ENCODE measurements around the gene KRTAP10-9.
"Not testable (repeated sequence)": the region's sequence is repeated elsewhere in the genome, so short reads cannot be mapped to it uniquely, and the experiment has no call there.

The KRTAP10-9 gene

DNA sequence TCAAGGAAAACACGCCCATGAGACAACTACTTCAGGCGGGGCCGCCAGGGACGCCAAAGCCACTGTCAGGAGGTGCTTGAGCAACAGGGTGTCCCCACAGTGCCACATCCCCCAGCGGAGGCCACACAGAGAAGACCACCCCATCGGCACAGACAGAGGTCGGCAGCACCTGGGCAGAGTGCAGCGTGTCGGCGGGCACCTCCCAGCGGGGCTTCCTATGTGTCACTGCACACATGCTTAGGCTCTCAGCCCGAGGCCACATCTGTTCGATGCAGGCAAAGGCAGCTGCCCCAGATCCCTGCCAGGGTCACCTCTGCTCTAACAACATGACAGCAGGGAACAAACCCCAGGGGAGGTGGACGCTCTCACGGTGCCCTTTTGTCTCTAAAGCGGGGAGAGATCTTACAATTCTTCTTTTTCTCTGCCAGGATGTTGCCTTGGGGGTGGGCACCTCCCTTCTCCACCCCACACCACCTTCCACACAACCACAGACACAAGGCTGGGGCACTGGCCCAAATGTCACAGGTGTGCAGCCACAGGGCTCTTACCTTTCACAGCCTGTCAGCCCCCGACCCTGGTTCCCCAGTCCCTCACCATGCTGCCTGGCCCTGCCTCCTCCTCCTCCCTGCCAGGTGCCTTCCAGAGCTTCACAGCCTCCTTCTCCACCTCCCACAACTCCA, 10.8 kb upstream of the KRTAP10-9 start:
- DNase-seq = no peak

GRCh38 chr21:44616591-44616926, 10.3 kb upstream of the KRTAP10-9 start:
- DNase-seq = no peak

- DNase-seq = no peak
These were observed 9.8 kb upstream of the KRTAP10-9 start for GRCh38 chr21:44617071-44617501.

DNA sequence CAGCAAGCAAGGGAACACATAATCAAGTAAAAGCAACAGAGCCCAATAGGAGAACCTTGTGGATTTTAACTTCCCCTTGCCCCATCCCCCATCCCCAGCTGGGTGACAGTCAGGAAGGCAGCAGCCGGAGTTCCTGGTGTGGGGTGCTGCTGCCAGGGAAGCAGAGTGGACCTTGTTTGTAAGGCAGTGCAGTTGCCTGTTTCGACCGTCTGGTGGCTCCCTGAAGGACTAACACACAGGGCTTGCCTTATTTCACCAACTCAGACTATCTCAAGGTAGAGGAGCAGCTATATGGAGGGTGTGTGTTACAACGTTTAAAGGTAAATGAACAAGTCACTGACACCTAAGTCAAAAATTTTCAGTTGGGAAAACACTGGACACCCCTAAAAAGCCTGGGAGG, 8.4 kb upstream of the KRTAP10-9 start:
- no peak for DNase-seq

- DNase-seq = peak; percentile 50
These were observed 8.0 kb upstream of the KRTAP10-9 start for GRCh38 chr21:44618909-44619308.

DNA sequence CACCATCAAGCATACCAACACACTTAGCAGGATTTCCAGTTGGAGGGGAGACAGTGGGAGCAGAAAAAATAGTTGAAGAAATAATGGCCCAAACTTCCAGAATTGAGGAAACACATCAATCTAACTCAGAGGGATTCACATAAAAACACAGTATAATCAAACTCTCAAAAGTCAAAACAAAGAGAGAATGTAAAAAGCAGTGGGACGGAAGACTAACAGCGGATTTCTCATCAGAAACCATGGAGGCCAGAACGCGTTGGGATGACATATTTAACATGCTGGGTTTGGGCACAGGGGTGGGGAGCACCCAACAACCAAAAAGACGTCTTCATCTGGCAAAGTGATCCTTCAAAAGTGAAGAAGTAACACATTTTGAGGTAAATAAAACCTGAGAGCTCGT, 7.0 kb upstream of the KRTAP10-9 start:
- DNase-seq = no peak

- DNase-seq = no peak
These were observed 3.3 kb upstream of the KRTAP10-9 start for GRCh38 chr21:44623575-44623974.

DNA sequence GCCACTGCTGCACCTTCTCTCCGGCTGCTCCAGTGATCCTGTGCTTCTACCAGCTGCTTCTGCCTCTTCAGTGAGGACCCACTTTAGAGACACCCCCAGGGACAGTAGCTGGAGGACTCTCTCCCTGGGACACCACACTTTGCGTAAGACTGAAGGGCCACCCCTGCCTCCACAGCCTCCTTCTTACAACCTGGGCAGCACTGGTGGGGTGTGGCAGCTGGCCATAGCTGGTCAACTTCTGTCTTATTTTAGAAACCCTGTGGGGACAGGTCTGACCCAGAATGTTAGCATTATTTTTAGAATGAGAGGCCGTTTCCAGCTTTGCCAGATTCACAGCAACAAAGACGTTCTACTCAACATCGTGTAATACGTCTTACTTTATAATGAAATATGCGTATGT, 1.1 kb upstream of the KRTAP10-9 start:
- no peak for DNase-seq

DNA sequence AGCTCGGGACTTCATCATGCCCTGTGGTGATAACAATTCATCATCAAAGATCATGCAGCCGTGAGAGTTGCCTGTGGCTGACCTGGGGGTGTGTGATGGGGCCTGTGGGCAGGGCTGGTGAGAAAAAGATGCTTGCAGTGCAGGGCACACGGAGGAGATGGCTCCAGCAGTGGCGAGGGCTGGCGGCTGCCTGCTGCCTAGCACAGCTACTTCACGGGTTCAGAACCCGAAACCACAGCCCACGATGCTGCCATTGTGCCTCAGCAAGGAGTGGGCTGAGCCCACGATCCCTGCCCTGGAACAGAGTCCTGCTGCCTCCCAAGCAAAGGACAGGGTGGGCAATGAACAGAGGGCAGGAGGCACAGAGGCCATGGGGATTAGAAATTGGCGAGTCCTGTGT, 631 bp upstream of the KRTAP10-9 start:
- DNase-seq = no peak

DNA sequence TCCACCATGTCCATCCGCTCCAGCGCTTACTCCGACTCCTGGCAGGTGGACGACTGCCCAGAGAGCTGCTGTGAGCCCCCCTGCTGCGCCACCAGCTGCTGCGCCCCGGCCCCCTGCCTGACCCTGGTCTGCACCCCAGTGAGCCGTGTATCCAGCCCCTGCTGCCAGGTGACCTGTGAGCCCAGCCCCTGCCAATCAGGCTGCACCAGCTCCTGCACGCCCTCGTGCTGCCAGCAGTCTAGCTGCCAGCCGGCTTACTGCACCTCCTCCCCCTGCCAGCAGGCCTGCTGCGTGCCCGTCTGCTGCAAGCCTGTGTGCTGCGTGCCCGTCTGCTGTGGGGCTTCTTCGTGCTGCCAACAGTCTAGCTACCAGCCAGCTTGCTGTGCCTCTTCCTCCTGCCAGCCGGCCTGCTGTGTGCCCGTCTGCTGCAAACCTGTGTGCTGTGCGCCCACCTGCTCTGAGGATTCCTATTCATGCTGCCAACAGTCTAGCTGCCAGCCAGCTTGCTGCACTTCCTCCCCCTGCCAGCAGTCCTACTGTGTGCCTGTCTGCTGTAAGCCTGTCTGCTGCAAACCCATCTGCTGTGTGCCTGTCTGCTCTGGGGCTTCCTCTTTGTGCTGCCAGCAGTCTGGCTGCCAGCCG, 409 bp downstream of the KRTAP10-9 start:
- DNase-seq = not testable (repeated sequence)

DNA sequence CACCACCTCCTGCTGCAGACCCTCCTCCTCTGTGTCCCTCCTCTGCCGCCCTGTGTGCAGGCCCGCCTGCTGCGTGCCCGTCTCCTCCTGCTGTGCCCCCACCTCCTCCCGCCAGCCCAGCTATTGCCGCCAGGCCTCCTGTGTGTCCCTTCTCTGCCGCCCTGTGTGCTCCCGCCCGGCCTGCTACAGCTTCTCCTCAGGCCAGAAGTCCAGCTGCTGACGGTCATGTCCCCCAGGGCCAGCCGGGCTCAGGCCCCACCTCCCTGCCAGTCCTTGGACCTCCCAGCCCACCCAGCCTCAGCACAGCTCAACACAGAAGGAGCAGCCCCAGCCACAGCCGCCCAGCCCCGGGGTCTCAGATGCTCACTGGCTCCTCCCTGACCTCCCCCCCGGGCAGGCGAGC, 939 bp downstream of the KRTAP10-9 start:
- DNase-seq = not testable (repeated sequence)

DNA sequence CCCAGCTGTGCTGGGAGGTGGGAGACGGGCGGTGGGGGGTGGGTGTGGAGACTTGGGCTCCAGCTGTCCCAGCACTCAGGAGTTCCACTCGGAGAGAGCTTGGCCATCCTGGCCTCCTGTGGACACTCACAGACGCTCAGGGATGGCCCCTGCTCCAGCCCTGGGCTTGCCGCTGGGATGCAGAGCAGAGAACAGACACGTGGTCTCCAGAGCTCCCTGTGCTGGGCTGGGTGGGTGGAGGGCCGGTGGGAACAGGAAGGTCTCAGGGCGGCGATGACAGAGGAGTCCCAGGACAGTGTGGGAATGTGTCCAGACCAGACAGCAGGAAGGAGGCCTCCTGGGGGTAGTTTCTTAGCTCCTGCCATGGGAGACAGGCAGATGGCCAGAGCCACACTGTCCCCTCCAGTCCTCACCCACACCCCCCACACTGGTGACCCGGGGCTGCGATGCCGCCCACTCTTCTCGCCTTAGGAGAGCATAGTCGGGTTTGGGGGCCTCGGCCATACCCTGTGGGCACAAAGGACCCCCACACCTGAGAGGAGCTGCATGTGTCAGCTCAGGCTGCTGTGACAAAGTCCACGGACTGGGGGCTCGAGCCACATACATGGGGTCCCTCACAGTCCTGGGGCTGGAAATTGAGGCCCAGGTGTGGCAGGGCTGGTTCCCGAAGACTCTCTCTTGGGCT, 2.0 kb downstream of the KRTAP10-9 start:
- no peak for DNase-seq

DNA sequence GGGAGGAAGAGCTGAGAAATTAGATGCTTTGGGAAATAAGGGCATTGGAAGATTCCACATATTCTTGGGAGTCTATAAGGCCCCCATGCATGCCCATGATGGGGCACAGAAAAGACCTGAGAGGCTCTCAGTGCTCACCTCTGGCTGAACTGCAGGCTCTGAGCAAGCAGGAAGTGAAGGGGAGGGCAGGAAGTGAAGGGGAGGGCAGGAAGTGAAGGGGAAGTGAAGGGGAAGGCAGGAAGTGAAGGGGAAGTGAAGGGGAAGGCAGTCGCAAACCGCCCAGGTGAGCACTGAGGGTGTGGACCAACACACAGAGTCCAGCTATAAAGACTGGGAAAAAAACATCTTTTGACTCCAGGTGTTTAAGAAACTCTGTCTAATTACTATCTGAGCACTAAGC, 3.5 kb downstream of the KRTAP10-9 start:
- no peak for DNase-seq

DNA sequence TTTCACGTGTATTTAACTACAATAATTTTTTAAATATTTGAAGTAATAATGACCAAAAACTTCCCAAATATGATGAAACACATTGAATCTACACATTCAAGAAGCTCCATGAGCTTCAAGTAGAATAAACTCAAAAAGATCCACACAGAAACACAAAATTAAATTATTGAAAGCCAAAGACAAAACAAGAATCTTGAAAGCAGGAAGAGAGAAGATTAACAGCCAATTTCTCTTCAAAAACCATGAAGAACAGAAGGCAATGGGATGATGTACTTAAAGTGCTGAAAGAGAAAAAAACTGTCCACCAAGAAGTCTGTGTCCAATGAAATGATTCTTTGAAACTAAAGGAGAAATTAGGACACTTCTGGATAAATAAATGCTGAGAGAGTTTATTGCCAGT, 5.2 kb downstream of the KRTAP10-9 start:
- no peak for DNase-seq

DNA sequence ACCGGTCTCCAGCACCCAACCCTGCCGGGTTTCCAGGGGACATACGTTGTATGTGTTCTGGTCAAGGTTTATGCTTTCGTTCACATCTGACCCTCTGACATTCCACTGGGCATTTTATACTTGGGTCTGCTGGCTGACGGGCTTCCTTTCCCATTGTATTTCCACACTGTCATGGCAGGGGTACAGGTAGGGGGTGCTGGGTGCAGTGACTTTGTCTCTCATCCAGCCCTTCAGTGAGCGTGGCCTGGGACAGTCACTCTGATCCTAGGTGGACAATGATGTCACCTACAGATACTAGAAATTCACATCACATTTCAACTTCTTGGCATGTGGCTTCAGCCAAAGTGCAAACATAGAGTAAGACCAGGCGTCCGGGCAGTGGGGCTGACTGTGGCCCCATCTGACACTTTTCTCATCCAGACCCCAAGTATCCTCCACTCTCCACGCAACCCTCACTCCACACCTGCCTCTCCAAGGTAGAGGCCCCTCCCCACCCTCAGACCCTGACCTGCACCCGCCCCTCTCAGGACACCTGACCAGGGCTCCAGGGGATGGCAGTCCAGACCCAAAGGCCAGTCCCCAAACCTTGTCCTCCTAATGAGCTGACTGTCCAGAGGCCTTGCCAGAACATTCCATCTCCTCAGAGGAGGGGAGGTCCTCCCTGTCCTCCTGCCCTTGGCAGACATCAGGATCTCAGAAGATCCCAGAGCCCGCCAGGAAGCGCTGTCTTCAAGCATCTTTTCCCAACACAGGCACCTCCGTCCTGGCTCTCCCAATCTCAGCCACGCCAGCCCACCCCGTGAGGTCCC, 9.5 kb downstream of the KRTAP10-9 start:
- DNase-seq = no peak

- no peak for DNase-seq
These were observed 10.3 kb downstream of the KRTAP10-9 start, which contains the start of gene KRTAP10-10 for GRCh38 chr21:44637018-44637850. KRTAP10-10 (plus strand) TSS chr21:44637356; CDS start chr21:44637418, 62 bp downstream.

DNA sequence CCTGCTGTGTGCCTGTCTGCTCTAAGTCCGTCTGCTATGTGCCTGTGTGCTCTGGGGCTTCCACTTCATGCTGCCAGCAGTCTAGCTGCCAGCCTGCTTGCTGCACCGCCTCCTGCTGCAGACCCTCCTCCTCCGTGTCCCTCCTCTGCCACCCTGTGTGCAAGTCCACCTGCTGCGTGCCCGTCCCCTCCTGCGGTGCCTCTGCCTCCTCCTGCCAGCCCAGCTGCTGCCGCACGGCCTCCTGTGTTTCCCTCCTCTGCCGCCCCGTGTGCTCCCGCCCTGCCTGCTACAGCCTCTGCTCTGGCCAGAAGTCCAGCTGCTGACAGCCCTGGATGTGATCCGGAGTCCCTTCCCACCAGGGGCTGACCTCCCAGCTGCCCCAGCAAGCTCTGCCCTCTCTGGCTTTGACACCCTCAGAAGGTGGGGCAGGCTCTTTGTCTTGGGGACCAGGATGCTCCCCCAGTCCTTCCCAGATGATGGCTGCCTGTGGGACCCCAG, 11.0 kb downstream of the KRTAP10-9 start:
- not testable (repeated sequence) for DNase-seq

DNA sequence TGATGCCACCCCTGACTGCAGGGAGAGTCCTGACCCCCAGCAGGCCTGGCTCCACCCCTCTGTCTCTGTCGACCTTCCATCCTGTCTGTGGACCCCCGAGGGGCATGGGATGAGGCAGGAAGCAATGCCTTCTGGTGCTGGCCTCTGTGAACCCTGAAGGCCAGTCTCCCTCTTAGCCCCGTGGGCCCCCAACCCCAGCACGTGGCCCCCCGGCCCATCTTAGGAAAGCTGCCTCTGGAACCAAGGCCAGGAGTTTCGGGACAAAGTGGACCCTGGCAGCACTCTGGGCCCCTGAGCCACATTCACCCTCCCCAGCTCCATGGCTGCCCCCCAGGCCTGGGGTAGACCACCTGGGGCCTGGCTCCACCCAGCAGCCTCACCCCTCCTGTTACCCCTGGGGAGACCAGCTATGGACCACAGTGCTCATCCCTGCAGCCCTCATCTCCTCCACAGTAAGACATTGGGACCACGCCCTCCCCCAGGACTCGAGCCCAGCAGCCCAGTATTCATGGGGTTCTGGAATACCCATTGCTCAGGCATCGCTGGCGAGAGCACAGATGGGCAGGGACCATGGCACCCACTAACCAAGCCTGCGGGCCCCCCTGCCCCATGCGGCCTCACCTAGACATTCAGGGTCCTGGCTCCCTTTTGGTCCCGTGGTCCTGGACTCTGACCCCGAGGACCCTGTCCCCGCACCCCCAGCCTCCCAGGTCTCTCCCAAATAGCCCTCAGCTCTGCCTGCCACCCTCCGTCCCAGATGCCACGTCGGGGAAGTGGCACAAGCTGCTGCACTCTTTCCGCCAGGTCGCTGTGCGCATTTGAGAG, 11.8 kb downstream of the KRTAP10-9 start:
- DNase-seq = not testable (repeated sequence)

DNA sequence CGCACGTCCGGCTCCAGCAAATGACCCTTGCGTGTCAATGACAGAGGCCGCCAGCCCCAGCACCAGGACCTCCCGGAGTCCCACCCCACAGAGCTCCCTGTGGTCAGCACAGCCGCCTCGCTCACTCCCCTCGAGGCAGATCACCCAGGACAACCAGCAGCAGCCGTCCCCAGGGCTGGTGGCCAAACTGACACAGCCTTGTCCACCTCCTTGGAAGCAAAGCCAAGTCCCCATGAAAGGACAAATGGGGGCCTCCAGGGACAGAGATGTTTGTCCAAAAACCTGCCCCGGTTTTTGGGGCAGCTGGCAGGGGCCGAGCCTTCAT, 12.4 kb downstream of the KRTAP10-9 start:
- DNase-seq = no peak

DNA sequence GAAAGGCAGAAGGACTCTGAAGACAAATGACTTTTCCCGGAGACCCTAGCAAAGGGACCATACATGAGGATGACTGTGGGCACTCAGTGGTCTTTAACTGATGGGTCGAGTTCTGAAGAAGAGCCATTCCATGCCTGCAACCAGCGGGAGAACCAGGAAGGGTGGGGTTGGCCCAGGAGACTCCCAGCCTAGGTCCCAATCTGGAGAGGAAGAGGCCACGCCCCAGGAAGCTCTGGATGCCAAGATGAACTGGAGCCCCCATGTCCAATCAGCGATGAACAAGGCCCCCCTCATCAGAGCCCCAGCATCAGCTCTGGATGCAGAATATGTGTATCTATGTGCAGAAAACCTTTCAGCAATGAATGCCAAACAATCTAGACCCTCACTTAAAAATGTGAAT, 13.9 kb downstream of the KRTAP10-9 start:
- no peak for DNase-seq

- no peak for DNase-seq
These were observed 16.9 kb downstream of the KRTAP10-9 start for GRCh38 chr21:44643741-44644310.

Data from stimulated activated CD4-positive, alpha-beta T cell treated with anti-CD3 and anti-CD28 coated beads, Interleukin-4, amount 100 ng/mL, for 1 hour (primary cell).